NCI-H748 treated with DMSO at 0.1 percent for 48 hours (cell line): ENCODE measurements around the gene RBPMS2.
"Not testable (repeated sequence)": the region's sequence is repeated elsewhere in the genome, so short reads cannot be mapped to it uniquely, and the experiment has no call there.

Source experiments
- DNase-seq: peaks from one replicate; lab custom pipeline; 2025; lab: John Stamatoyannopoulos, UW

RBPMS2 gene

GRCh38 chr15:64753480-64754185 lies 21.8 kb downstream of the RBPMS2 start:
- DNase-seq = no peak

GRCh38 chr15:64751464-64751863 lies 23.9 kb downstream of the RBPMS2 start:
- DNase-seq = no peak

GRCh38 chr15:64749999-64750657 lies 25.3 kb downstream of the RBPMS2 start:
- DNase-seq = no peak

GRCh38 chr15:64749167-64749566 lies 26.2 kb downstream of the RBPMS2 start:
- DNase-seq = no peak

- no peak for DNase-seq
Observed at GRCh38 chr15:64748251-64748650, 27.1 kb downstream of the RBPMS2 start.

- DNase-seq = no peak
Observed at GRCh38 chr15:64747578-64747977, 27.8 kb downstream of the RBPMS2 start.

GRCh38 chr15:64746921-64747320 lies 28.5 kb downstream of the RBPMS2 start:
- no peak for DNase-seq

- DNase-seq = no peak
Observed at GRCh38 chr15:64746356-64746755, 29.0 kb downstream of the RBPMS2 start.

GRCh38 chr15:64743691-64744090 lies 31.7 kb downstream of the RBPMS2 start:
- DNase-seq = no peak

- DNase-seq = no peak
Observed at GRCh38 chr15:64742921-64743320, 32.5 kb downstream of the RBPMS2 start.

GRCh38 chr15:64742385-64742784 lies 33.0 kb downstream of the RBPMS2 start:
- no peak for DNase-seq

- DNase-seq = not testable (repeated sequence)
Observed at GRCh38 chr15:64741708-64742107, 33.7 kb downstream of the RBPMS2 start.

- no peak for DNase-seq
Observed at GRCh38 chr15:64740311-64741170, 34.8 kb downstream of the RBPMS2 start.

GRCh38 chr15:64739577-64740143 lies 35.7 kb downstream of the RBPMS2 start:
- no peak for DNase-seq

- DNase-seq = no peak
Observed at GRCh38 chr15:64739156-64739555, 36.2 kb downstream of the RBPMS2 start.

GRCh38 chr15:64738226-64739095 lies 36.9 kb downstream of the RBPMS2 start:
- DNase-seq = no peak

- no peak for DNase-seq
Observed at GRCh38 chr15:64732156-64732860, 43.1 kb downstream of the RBPMS2 start.

GRCh38 chr15:64731805-64732151 lies 43.6 kb downstream of the RBPMS2 start:
- DNase-seq = no peak

GRCh38 chr15:64731012-64731804 lies 44.2 kb downstream of the RBPMS2 start:
- peak; percentile 39 for DNase-seq

GRCh38 chr15:64730151-64730550 lies 45.2 kb downstream of the RBPMS2 start:
- DNase-seq = no peak
